Neural crest cell (in vitro differentiated cells): ENCODE measurements around the gene PRKCE. TPM values are rescaled to one million over a fixed set of nuclear protein-coding genes. Genes with fewer than 3 reads are reported as not detected.

Experiments
- DNase-seq: peaks from one replicate; pipeline ENCODE4 v3.0.0; 2021; ENCODE audit warnings: low read depth, mixed read lengths, low spot score
- H3K27ac Mint-ChIP-seq: one replicate; pipeline ENCODE4 v1.8.0; 2021; ENCODE audit warnings: mild to moderate bottlenecking, mixed read lengths; ENCODE audit not compliant: unreplicated experiment
- H3K27me3 Mint-ChIP-seq: 2 replicates; pipeline ENCODE4 v1.8.0; 2021; ENCODE audit warnings: low read depth, mild to moderate bottlenecking, mixed read lengths
- H3K36me3 Mint-ChIP-seq: 2 replicates; pipeline ENCODE4 v1.8.0; 2021; ENCODE audit warnings: low read depth, mild to moderate bottlenecking, mixed read lengths
- H3K4me1 Mint-ChIP-seq: 2 replicates; pipeline ENCODE4 v1.8.0; 2021; ENCODE audit warnings: mixed read lengths
- H3K4me3 Mint-ChIP-seq: one replicate; pipeline ENCODE4 v1.8.0; 2021; ENCODE audit warnings: mild to moderate bottlenecking, mixed read lengths
- H3K9me3 Mint-ChIP-seq: 2 replicates; pipeline ENCODE4 v1.8.0; 2021; ENCODE audit warnings: mixed read lengths
- total RNA-seq: library from RNA; stranded (reverse); gene quantifications from 2 replicates; pipeline ENCODE4 v1.2.1, GENCODE V29; 2021
- TF ChIP-seq, protein P1 (sequence below): fragments of 200-600 bp; sonication (generic); conservative IDR thresholded peaks from 2 replicates; pipeline ENCODE4 v1.5.0; 2021; ENCODE audit warnings: antibody characterized with exemption, mild to moderate bottlenecking

Gene PRKCE
- total RNA-seq, 1 donor from 2014 or later: 15.6 TPM

DNA sequence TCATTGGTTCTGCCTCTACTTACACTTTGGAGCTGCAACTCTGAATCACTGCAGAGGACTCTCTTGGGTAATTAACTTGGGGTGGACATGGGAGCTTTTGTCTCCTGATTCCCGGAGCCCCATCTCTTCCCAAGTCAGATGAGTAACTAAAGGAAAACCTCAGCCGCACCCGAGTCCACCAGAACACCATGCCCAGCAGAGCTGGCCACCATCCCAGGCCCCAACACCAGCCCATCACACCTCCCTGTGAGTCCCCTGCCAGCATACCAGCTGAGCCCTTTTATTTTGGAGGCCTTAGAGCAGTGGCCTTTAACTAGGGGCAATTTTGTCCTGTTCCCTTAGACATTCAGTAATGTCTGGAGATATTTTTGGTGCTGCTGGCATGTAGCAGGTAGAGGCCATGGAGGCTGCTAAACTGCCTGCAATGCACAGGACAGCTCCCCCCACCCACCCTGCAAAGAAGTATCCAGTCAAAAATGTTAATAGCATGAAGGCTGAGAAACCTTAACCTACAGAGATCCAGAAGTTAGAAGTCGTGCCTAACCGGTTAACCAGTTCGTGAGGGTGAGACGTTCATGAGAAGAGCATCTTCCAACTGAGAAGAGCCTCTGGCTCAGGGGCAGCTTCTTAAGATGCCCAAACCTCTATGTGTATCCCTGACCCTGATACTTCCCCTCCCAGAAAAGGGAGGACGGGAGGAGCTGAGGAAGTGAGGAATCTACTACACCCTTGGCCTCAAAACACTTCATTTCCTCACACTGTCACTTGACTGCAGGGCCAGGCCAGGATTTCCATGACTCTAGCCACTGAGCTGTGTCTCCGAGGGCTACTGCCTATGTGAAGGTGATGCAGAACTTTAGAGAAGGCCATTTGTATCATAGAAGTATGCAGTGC is 505.8 kb downstream of the PRKCE start:
- Mint-ChIP-seq H3K9me3 (no peaks in the 10 kb centered on the region), H3K27me3 (no peaks in the 10 kb centered on the region), H3K36me3 (no peaks in the 10 kb centered on the region), H3K27ac (no peak overlapping the region), H3K4me1 (no peaks in the 10 kb centered on the region), H3K4me3 (no peak overlapping the region)
- TF ChIP-seq, protein P1, sequence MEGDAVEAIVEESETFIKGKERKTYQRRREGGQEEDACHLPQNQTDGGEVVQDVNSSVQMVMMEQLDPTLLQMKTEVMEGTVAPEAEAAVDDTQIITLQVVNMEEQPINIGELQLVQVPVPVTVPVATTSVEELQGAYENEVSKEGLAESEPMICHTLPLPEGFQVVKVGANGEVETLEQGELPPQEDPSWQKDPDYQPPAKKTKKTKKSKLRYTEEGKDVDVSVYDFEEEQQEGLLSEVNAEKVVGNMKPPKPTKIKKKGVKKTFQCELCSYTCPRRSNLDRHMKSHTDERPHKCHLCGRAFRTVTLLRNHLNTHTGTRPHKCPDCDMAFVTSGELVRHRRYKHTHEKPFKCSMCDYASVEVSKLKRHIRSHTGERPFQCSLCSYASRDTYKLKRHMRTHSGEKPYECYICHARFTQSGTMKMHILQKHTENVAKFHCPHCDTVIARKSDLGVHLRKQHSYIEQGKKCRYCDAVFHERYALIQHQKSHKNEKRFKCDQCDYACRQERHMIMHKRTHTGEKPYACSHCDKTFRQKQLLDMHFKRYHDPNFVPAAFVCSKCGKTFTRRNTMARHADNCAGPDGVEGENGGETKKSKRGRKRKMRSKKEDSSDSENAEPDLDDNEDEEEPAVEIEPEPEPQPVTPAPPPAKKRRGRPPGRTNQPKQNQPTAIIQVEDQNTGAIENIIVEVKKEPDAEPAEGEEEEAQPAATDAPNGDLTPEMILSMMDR: no peak
- DNase-seq: no peak

DNA sequence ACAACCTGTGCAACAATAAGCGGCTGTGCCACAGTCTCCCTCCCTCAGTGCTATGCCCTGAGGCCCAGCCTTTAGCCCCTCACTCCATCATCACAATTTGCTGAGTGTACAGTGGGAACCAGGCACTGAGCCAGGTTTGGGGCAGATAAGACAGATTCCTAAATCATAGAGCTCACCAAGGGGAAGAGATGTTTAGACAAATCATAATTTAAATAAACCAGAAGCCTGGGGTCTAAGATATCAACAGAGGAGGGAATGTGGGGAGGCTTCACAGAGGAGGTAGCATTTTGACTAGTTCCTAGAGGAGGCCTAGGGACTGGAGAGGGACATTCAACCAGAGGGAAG is 506.5 kb downstream of the PRKCE start:
- TF ChIP-seq, protein P1: no peak
- Mint-ChIP-seq H3K27ac (no peak overlapping the region), H3K9me3 (no peaks in the 10 kb centered on the region), H3K36me3 (no peaks in the 10 kb centered on the region), H3K27me3 (no peaks in the 10 kb centered on the region), H3K4me1 (no peaks in the 10 kb centered on the region), H3K4me3 (no peak overlapping the region)
- DNase-seq: no peak

DNA sequence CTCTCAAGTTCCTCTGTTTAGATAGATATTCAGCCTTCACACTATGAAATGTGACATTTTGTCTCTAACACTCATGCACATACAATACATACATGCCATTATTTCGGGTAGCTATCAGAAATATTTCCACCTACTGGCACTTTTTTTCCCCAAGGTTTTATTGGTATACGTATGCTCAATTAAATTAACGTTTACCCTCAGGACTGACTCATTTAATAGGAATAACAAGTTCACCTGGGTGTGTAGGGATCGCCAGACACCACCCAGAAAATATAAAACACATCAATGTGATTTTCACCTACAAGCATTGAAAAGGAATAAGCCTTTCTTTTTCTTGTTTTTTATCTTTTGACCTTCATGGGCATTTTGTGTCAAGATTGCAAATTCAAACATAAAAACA is 507.2 kb downstream of the PRKCE start:
- TF ChIP-seq, protein P1: no peak
- Mint-ChIP-seq H3K4me1 (no peaks in the 10 kb centered on the region), H3K4me3 (no peak overlapping the region), H3K27me3 (no peaks in the 10 kb centered on the region), H3K27ac (no peak overlapping the region), H3K36me3 (no peaks in the 10 kb centered on the region), H3K9me3 (no peaks in the 10 kb centered on the region)
- no peak for DNase-seq

DNA sequence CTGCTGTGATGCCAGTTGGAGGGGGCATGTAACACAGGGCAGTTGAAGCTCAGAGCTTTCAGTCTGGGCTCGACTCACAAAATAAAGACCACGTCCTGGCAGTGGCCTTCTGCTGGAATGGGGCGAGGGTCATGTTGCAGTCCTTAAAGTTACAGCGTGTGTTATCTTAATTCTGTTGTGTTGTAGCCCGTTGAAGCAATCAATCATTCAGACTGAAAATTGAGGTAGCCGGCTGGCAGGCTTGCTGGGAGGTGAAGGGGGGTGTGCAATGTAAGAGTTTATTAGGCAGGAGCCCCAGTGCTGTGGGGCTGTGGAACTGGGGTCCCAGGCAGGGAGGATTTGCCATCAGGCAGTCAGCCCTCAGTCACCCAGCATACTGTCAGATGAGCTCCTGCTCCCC is 508.9 kb downstream of the PRKCE start:
- H3K36me3 Mint-ChIP-seq: peaks cover 3% of the 10 kb centered on the region
- no peak overlapping the region for H3K4me3 Mint-ChIP-seq
- H3K4me1 Mint-ChIP-seq: peaks cover 5% of the 10 kb centered on the region
- H3K27ac Mint-ChIP-seq: no peak overlapping the region
- H3K27me3 Mint-ChIP-seq: no peaks in the 10 kb centered on the region
- H3K9me3 Mint-ChIP-seq: no peaks in the 10 kb centered on the region
- DNase-seq: no peak
- TF ChIP-seq, protein P1: no peak

DNA sequence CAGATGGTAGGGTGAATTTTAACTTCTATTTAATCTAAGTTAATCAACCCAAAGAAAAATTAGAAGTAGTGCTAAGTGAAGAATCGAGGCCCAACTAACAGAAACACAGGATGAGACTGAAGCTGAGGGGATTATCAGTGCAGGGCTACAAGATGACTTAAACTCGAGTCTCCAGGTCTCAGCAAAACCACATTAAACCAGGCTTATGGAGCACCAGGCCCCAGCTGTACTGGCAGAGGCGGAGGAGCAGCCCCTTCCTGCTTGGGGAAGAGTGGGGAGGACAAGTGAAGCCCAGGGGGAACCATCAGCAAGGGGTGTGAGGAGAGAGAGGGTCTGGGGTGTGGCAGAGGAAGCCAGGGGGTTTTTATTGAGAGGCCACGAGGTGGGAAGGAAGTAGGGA is 509.8 kb downstream of the PRKCE start:
- Mint-ChIP-seq H3K9me3 (no peaks in the 10 kb centered on the region), H3K4me3 (no peak overlapping the region), H3K27me3 (no peaks in the 10 kb centered on the region), H3K27ac (no peak overlapping the region), H3K4me1 (peaks cover 5% of the 10 kb centered on the region), H3K36me3 (peaks cover 3% of the 10 kb centered on the region)
- TF ChIP-seq, protein P1: no peak
- no peak for DNase-seq
